ENCODE measurements around the gene TMEM269.

- TF ChIP-seq CTCF (tag by site-specific recombination; IDR thresholded peaks at IDR 0.05) (no peak), ZNF76 (tag by site-specific recombination; IDR thresholded peaks at IDR 0.05; ENCODE audit: borderline replicate concordance, low read depth) (no peak), ZNF292 (tag by site-specific recombination; IDR thresholded peaks at IDR 0.05; ENCODE audit: borderline replicate concordance, low read depth) (no peak), MEIS1 (CRISPR knock-in tag; IDR thresholded peaks at IDR 0.05; ENCODE audit: borderline replicate concordance) (no peak), ZNF776 (tag by site-specific recombination; IDR thresholded peaks at IDR 0.05; ENCODE audit: borderline replicate concordance) (no peak), ZBTB10 (tag by site-specific recombination; IDR thresholded peaks at IDR 0.05) (no peak), ZNF830 (tag by site-specific recombination; IDR thresholded peaks at IDR 0.05; ENCODE audit: low read depth) (no peak), PRDM4 (tag by site-specific recombination; IDR thresholded peaks at IDR 0.05) (no peak), SP3 (tag by site-specific recombination; IDR thresholded peaks at IDR 0.05) (no peak), ZNF148 (tag by site-specific recombination; IDR thresholded peaks at IDR 0.05; ENCODE audit: borderline replicate concordance) (no peak), SETDB1 (IDR thresholded peaks at IDR 0.05; ENCODE audit: insufficient read length, low read length) (no peak), ZNF670 (tag by site-specific recombination; IDR thresholded peaks at IDR 0.05; ENCODE audit: low read depth) (no peak), ZNF26 (tag by site-specific recombination; IDR thresholded peaks at IDR 0.05) (no peak), REPIN1 (tag by site-specific recombination; IDR thresholded peaks at IDR 0.05; ENCODE audit: low read depth) (no peak)
Measured at GRCh38 chr1:42845193-42845592, 60.4 kb downstream of the TMEM269 start.
